Measurements from ENCODE around the gene IQSEC1. TPM values are rescaled to one million over a fixed set of nuclear protein-coding genes. Genes with fewer than 3 reads are reported as not detected.

IQSEC1 gene
- total RNA-seq, 1 donor from 2014 or later = 29.5 TPM

GRCh38 chr3:13102386-13103345 lies 29.4 kb upstream of the IQSEC1 start:
- Histone ChIP-seq H3K9me3 (ENCODE audit: insufficient read depth, low read depth, low read length) (no peaks in the 10 kb centered on the region), H3K9ac (ENCODE audit: low read length) (no peak overlapping the region), H3K4me3 (ENCODE audit: insufficient read depth, low read depth, low read length) (no peak overlapping the region), H3K27ac (ENCODE audit: low read depth, low read length) (no peak overlapping the region), H2AFZ (ENCODE audit: low read depth, low read length) (no peak overlapping the region), H4K20me1 (ENCODE audit: insufficient read depth, low read length) (no peaks in the 10 kb centered on the region), H3K36me3 (ENCODE audit: insufficient read depth, low read length) (no peaks in the 10 kb centered on the region), H3K4me1 (ENCODE audit: insufficient read depth, low read length) (no peaks in the 10 kb centered on the region), H3K4me2 (ENCODE audit: low read length) (no peak overlapping the region), H3K79me2 (ENCODE audit: insufficient read depth, low read length) (no peaks in the 10 kb centered on the region), H3K27me3 (ENCODE audit: insufficient read depth, low read length) (no peaks in the 10 kb centered on the region)
- Mint-ChIP-seq H3K27ac (ENCODE audit: unreplicated experiment) (no peak overlapping the region), H3K4me1 (ENCODE audit: low read depth, unreplicated experiment) (peaks cover 4% of the 10 kb centered on the region), H3K36me3 (ENCODE audit: low read depth, unreplicated experiment) (peaks cover 6% of the 10 kb centered on the region), H3K27me3 (ENCODE audit: low read depth, unreplicated experiment) (peaks cover 35% of the 10 kb centered on the region), H3K4me3 (ENCODE audit: unreplicated experiment) (no peak overlapping the region), H3K9me3 (ENCODE audit: unreplicated experiment) (no peaks in the 10 kb centered on the region)
- TF ChIP-seq EZH2 (IDR thresholded peaks at IDR 0.05; ENCODE audit: insufficient read depth, low read length) (no peak), CTCF (IDR thresholded peaks at IDR 0.05; ENCODE audit: insufficient read depth, low read depth, low read length) (no peak)
- no peak for FAIRE-seq
- no peak for DNase-seq (ENCODE audit: low read depth)

GRCh38 chr3:13099707-13100106 lies 26.5 kb upstream of the IQSEC1 start:
- no peaks in the 10 kb centered on the region for H4K20me1 ChIP-seq (ENCODE audit: insufficient read depth, low read length)
- H3K79me2 ChIP-seq (ENCODE audit: insufficient read depth, low read length) = no peaks in the 10 kb centered on the region
- Mint-ChIP-seq H3K4me3 (ENCODE audit: unreplicated experiment) (no peak overlapping the region), H3K9me3 (ENCODE audit: unreplicated experiment) (no peaks in the 10 kb centered on the region), H3K36me3 (ENCODE audit: low read depth, unreplicated experiment) (peaks cover 3% of the 10 kb centered on the region), H3K27ac (ENCODE audit: unreplicated experiment) (no peak overlapping the region), H3K27me3 (ENCODE audit: low read depth, unreplicated experiment) (peaks cover 35% of the 10 kb centered on the region), H3K4me1 (ENCODE audit: low read depth, unreplicated experiment) (peaks cover 1% of the 10 kb centered on the region)
- no peak overlapping the region for H3K27ac ChIP-seq (ENCODE audit: low read depth, low read length)
- no peaks in the 10 kb centered on the region for H3K36me3 ChIP-seq (ENCODE audit: insufficient read depth, low read length)
- TF ChIP-seq EZH2 (IDR thresholded peaks at IDR 0.05; ENCODE audit: insufficient read depth, low read length) (no peak), CTCF (IDR thresholded peaks at IDR 0.05; ENCODE audit: insufficient read depth, low read depth, low read length) (no peak)
- no peak overlapping the region for H2AFZ ChIP-seq (ENCODE audit: low read depth, low read length)
- H3K27me3 ChIP-seq (ENCODE audit: insufficient read depth, low read length) = peaks cover 3% of the 10 kb centered on the region
- no peaks in the 10 kb centered on the region for H3K9me3 ChIP-seq (ENCODE audit: insufficient read depth, low read depth, low read length)
- no peaks in the 10 kb centered on the region for H3K4me1 ChIP-seq (ENCODE audit: insufficient read depth, low read length)
- H3K4me2 ChIP-seq (ENCODE audit: low read length) = no peak overlapping the region
- H3K4me3 ChIP-seq (ENCODE audit: insufficient read depth, low read depth, low read length) = no peak overlapping the region
- DNase-seq (ENCODE audit: low read depth) (no peak), FAIRE-seq (no peak)
- no peak overlapping the region for H3K9ac ChIP-seq (ENCODE audit: low read length)
